NT2/D1 (cell line): Measurements from ENCODE around the gene NDE1.

Source experiments
- SUZ12 ChIP-seq: IDR thresholded peaks from 2 replicates; pipeline ENCODE4 v1.6.1; 2011; ENCODE audit not compliant: insufficient read length, insufficient read depth; ENCODE audit errors: extremely low read depth
- YY1 ChIP-seq: IDR thresholded peaks from 2 replicates; pipeline ENCODE4 v1.6.1; 2011; ENCODE audit not compliant: insufficient read length, insufficient read depth
- ZNF274 ChIP-seq: IDR thresholded peaks from 2 replicates; pipeline ENCODE4 v1.6.1; 2011; ENCODE audit warnings: mild to moderate bottlenecking, low read depth, low read length

GRCh38 chr16:15602285-15603044 lies 47.6 kb upstream of the NDE1 start:
- TF ChIP-seq YY1, result no peak
- TF ChIP-seq ZNF274, result no peak
- no peak for TF ChIP-seq SUZ12
